ENCODE results near the gene TCHHL1.

TCHHL1 gene

DNA sequence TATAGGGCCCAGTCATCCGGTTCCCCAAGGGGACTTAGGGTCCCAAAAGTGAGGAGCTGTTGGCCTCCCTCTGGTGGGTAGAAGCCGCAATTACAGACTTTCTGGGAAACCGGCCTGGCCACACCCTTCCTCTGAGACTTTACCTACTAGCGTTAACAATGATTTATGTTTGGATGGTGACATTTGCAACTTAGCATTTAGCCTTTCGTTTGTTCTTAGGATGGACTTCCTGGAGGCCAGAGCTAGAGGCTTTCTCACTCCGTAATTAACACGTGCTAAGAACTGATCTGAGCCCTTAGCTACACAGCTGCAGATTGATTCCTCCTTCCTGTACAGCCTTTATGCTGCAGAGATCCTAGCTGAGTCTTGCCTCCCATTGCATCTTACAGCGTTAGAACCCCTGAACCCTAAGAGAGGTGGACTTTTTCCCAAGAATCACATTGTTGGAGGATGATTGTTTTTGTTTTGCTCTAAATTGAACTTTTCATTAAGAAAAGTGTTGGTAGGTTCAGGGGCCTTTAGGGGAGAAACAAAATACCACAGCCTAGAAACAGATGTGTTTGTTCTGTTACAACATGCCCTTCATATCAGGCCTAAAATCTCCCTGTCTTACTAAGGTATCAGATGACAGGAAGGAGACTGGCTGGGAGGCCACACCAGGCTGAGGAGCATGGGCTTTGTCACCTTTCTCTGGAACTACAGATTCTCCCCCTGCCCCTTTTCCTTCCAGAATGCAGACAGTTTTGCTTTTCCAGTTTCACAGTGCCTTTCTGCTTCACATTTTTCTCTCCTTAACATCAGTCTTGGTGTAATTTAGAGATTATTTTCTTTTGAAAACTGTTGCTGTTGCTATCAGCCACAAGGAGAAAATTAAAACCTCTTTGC lies 54.0 kb downstream of the TCHHL1 start:
- TF ChIP-seq FOXP2 (optimal IDR thresholded peaks at IDR 0.05; ENCODE audit: borderline replicate concordance, extremely low read depth, extremely low read length, insufficient read depth): peak; percentile 21
- TF ChIP-seq REST (IDR thresholded peaks at IDR 0.05; ENCODE audit: insufficient read depth in 1 of 2, low read depth in 2 of 2, low read length in 2 of 2): 0 out of 4 replicates have a peak, but pooled peaks of 1 of the 2 experiments have one; percentile 42
- TF ChIP-seq POLR2AphosphoS5 (IDR thresholded peaks at IDR 0.05; ENCODE audit: low read depth, low read length): peak; percentile 61
- TF ChIP-seq SIN3A (IDR thresholded peaks at IDR 0.05; ENCODE audit: borderline replicate concordance, insufficient read depth, low read length): peak; percentile 90; the same call in 1 of the 2 replicates
- TF ChIP-seq TAF1 (IDR thresholded peaks at IDR 0.05; ENCODE audit: borderline replicate concordance, insufficient read depth, low read length): peak; percentile 68; the same call in 1 of the 2 replicates

- TF ChIP-seq POLR2AphosphoS5 (IDR thresholded peaks at IDR 0.05; ENCODE audit: low read depth, low read length): peak; percentile 49; the same call in 1 of the 2 replicates
- no peak for TF ChIP-seq REST (IDR thresholded peaks at IDR 0.05; ENCODE audit: insufficient read depth in 1 of 2, low read depth in 2 of 2, low read length in 2 of 2)
These were observed 54.6 kb downstream of the TCHHL1 start for GRCh38 chr1:152034324-152034653.
